MCF 10A (cell line): ENCODE data around the gene VAMP4. TPM values are rescaled to one million over a fixed set of nuclear protein-coding genes. Genes with fewer than 3 reads are reported as not detected.

Experiments
- BruUV-seq: library from RNA; stranded (reverse); fragments of 400-500 nt; replicated peaks from 2 replicates; lab custom pipeline; 2021; lab: Mats Ljungman, UMichigan
- CTCF ChIA-PET: fragments of 300-600 bp; sonication (Branson Sonifier 250); formaldehyde crosslinking; extraction: SDS; loops from one replicate; lab custom pipeline; 2021; ENCODE audit warnings: antibody characterized with exemption, inconsistent platforms; lab: Yijun Ruan, JAX
- POLR2A ChIA-PET: fragments of 300-600, 350-650 bp; sonication (Branson Sonifier 250); formaldehyde crosslinking; extraction: SDS; loops from one replicate; lab custom pipeline; 2020; ENCODE audit warnings: antibody characterized with exemption, inconsistent platforms; lab: Yijun Ruan, JAX
- DNase-seq: peaks from one replicate; pipeline ENCODE4 v3.0.0-alpha.2; 2018; ENCODE audit not compliant: unreplicated experiment
- H3K27ac Mint-ChIP-seq: one replicate; pipeline ENCODE4 v1.8.0; 2022; ENCODE audit warnings: mild to moderate bottlenecking, low read depth, mixed read lengths; ENCODE audit not compliant: unreplicated experiment
- H3K27me3 Mint-ChIP-seq: one replicate; pipeline ENCODE4 v1.8.0; 2022; ENCODE audit warnings: mixed read lengths; ENCODE audit not compliant: insufficient read depth, unreplicated experiment
- H3K36me3 Mint-ChIP-seq: one replicate; pipeline ENCODE4 v1.8.0; 2022; ENCODE audit warnings: mild to moderate bottlenecking, moderate library complexity, mixed read lengths; ENCODE audit not compliant: insufficient read depth, unreplicated experiment
- H3K4me1 Mint-ChIP-seq: one replicate; pipeline ENCODE4 v1.8.0; 2022; ENCODE audit warnings: mixed read lengths; ENCODE audit not compliant: insufficient read depth, unreplicated experiment
- H3K4me3 Mint-ChIP-seq: one replicate; pipeline ENCODE4 v1.8.0; 2022; ENCODE audit warnings: mild to moderate bottlenecking, moderate library complexity, mixed read lengths; ENCODE audit not compliant: unreplicated experiment
- H3K9me3 Mint-ChIP-seq: one replicate; pipeline ENCODE4 v1.8.0; 2022; ENCODE audit warnings: mixed read lengths; ENCODE audit not compliant: unreplicated experiment
- CTCF ChIP-seq: fragments of 200-600 bp; IDR thresholded peaks from one replicate; pipeline ENCODE4 v1.8.0; 2022; ENCODE audit warnings: antibody characterized with exemption, mild to moderate bottlenecking; ENCODE audit not compliant: unreplicated experiment
- intact Hi-C: fragments of 100-400 bp; cut with micrococcal nuclease; formaldehyde crosslinking; loops from 2 replicates; pipeline ENCODE4 v1.14.1; 2022
- total RNA-seq: library from RNA; stranded (reverse); gene quantifications from 2 replicates; pipeline ENCODE4 v1.2.3, GENCODE V29; 2022

Gene VAMP4
- total RNA-seq, 1 experiment from 2014 or later, result 20.2 TPM

DNA sequence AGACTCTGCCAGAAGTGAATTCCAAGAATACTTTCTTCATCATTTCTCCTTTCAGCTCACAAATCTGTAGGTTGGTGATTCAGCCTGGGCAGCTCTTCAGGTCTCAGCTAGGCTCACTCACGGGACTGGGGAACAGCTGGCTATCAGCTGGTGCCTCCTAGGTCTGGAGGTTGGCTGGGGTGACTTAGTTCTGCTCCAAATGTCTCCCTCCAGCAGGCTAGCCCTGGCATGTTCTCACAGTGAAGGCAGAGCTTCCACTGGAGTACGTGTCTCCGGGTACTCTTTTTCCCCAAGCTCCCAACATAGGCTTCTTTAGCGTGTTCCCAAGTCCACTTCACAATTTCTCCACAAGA is 12.5 kb upstream of the VAMP4 start:
- H3K9me3 Mint-ChIP-seq, result peaks cover 19% of the 10 kb centered on the region
- peaks cover 10% of the 10 kb centered on the region for H3K4me1 Mint-ChIP-seq
- ChIA-PET CTCF (interaction anchor here (0.6 to 1.7 kb wide), 8 partner anchors 11 to 256 kb away, joined by 3 to 6 read pairs (median 3); no protein-coding TSS in a partner anchor), POLR2A (interaction anchor here (0.6 to 3.7 kb wide), 4 partner anchors 11 to 795 kb away, joined by 3 to 87 read pairs (median 16); partner anchors contain the start of genes METTL13 and VAMP4)
- no peaks in the 10 kb centered on the region for H3K36me3 Mint-ChIP-seq
- no peak for TF ChIP-seq CTCF
- peak; percentile 7 for DNase-seq
- no peak overlapping the region for H3K4me3 Mint-ChIP-seq
- intact Hi-C loops, result no loop called here
- no TSS peak for BruUV-seq
- H3K27me3 Mint-ChIP-seq, result no peaks in the 10 kb centered on the region
- H3K27ac Mint-ChIP-seq, result peak overlapping the region; percentile 80

DNA sequence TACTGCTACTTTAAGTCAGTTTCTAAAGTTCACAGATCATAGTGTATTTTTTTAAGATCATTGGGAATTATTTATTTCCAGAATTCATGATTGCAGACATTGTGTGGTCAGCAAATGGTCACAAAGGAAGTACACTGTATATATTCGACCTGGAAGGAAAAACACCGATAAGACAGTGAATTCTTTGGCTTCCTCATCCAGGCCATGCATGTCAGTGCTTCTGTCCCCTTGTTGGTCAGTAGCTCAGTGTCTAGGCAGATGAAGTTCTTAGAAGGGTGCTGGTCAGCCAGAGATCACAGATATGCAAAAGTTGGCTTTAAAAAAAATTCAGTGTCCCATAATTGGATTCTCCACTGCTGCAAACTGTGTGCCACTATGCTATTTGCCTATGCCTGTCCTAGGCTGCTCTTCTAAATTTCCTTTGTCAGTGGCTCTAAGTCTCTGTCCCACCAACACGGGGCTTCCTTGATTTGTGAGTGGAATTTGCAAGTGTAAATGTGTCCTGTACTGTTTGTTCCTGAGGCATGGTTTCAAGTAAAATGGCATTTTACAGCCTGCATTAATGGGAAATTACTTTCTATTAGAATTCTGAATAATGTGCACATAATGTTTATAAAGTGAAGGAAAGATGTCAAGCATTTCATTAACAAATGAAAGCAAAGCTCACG is 12.0 kb upstream of the VAMP4 start:
- intact Hi-C loops, result no loop called here
- TF ChIP-seq CTCF, result no peak
- ChIA-PET CTCF (interaction anchor here (0.6 to 1.6 kb wide), 4 partner anchors 10 to 49 kb away, joined by 3 to 5 read pairs (median 4); no protein-coding TSS in a partner anchor), POLR2A (interaction anchor here (0.6 to 3.7 kb wide), 4 partner anchors 11 to 795 kb away, joined by 3 to 87 read pairs (median 16); partner anchors contain the start of genes METTL13 and VAMP4)
- H3K4me1 Mint-ChIP-seq, result peaks cover 10% of the 10 kb centered on the region
- no TSS peak for BruUV-seq
- peak overlapping the region; percentile 80 for H3K27ac Mint-ChIP-seq
- H3K4me3 Mint-ChIP-seq, result no peak overlapping the region
- no peaks in the 10 kb centered on the region for H3K36me3 Mint-ChIP-seq
- DNase-seq, result no peak
- H3K9me3 Mint-ChIP-seq, result peaks cover 19% of the 10 kb centered on the region
- no peaks in the 10 kb centered on the region for H3K27me3 Mint-ChIP-seq

DNA sequence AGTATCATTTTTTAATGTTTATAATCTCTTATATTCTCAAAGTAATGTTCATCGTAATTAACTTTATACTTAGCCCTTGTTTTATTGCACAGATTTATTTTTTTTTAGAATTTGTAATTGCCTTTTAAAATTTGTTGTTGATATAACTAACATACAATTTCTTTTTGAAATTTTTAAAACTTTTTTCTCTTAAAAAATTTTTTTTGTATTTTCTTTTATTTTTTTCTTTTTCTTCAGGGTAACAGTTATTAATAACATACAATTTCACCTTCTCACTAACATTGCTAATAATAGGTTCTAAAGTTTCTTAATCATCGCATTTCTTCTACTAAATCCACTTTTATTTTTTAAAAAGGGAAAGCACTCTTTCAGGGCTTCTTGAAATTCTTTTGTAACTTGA is 11.3 kb upstream of the VAMP4 start:
- H3K4me3 Mint-ChIP-seq, result no peak overlapping the region

More for the DNA sequence above, 11.3 kb upstream of the VAMP4 start:
- intact Hi-C loops, result no loop called here
- ChIA-PET CTCF (no interaction called here), POLR2A (interaction anchor here (2.7 to 3.7 kb wide), 2 partner anchors 10 to 28 kb away, joined by 29 to 87 read pairs; partner anchors contain the start of genes METTL13 and VAMP4)
- no peak overlapping the region for H3K27ac Mint-ChIP-seq
- H3K36me3 Mint-ChIP-seq, result no peaks in the 10 kb centered on the region
- H3K4me1 Mint-ChIP-seq, result peaks cover 10% of the 10 kb centered on the region
- TF ChIP-seq CTCF, result no peak
- no peak for DNase-seq
- no TSS peak for BruUV-seq
- H3K27me3 Mint-ChIP-seq, result no peaks in the 10 kb centered on the region
- peaks cover 19% of the 10 kb centered on the region for H3K9me3 Mint-ChIP-seq
